OCI-LY7 (cell line): ENCODE measurements around the gene PRR14. TPM values are rescaled to one million over a fixed set of nuclear protein-coding genes. Genes with fewer than 3 reads are reported as not detected.

Experiments used
- BruUV-seq: library from RNA; stranded (reverse); fragments of 400-500 nt; replicated peaks from 2 replicates; lab custom pipeline; 2021; lab: Mats Ljungman, UMichigan
- CTCF ChIA-PET: fragments of 300-600 bp; sonication (Branson Sonifier 250); formaldehyde crosslinking; loops from one replicate; lab custom pipeline; 2022; ENCODE audit warnings: antibody characterized with exemption; ENCODE audit not compliant: unreplicated experiment; lab: Charles Lee
- POLR2A ChIA-PET: fragments of 300-600 bp; sonication (Branson Sonifier 250); formaldehyde crosslinking; loops from one replicate; lab custom pipeline; 2022; ENCODE audit warnings: antibody characterized with exemption; lab: Charles Lee
- DNase-seq: peaks from one replicate; pipeline ENCODE4 v3.0.0-alpha.2; 2015; ENCODE audit warnings: low spot score
- H2AFZ ChIP-seq: fragments of 200-600 bp; sonication (generic), shearing (Covaris generic); 2 replicates; pipeline ENCODE4 v1.6.1; 2014; ENCODE audit warnings: mild to moderate bottlenecking, antibody characterized with exemption, low read length, moderate library complexity
- H3K27ac ChIP-seq: fragments of 200-600 bp; sonication (generic); 2 replicates; pipeline ENCODE4 v1.5.1; 2014; ENCODE audit warnings: mixed run types, low read depth, mild to moderate bottlenecking, moderate library complexity, low read length, inconsistent platforms; ENCODE audit not compliant: poor library complexity, severe bottlenecking
- H3K36me3 ChIP-seq: fragments of 200-600 bp; sonication (generic); 2 replicates; pipeline ENCODE4 v1.6.1; 2014; ENCODE audit warnings: mild to moderate bottlenecking, antibody characterized with exemption, low read length, moderate library complexity, mixed read lengths; ENCODE audit not compliant: insufficient read depth
- H3K4me1 ChIP-seq: fragments of 200-600 bp; sonication (generic); 2 replicates; pipeline ENCODE4 v1.5.1; 2014; ENCODE audit warnings: mild to moderate bottlenecking, low read length; ENCODE audit not compliant: insufficient read depth, poor library complexity, severe bottlenecking
- H3K4me2 ChIP-seq: fragments of 200-600 bp; sonication (generic); 2 replicates; pipeline ENCODE4 v1.6.1; 2014; ENCODE audit warnings: mild to moderate bottlenecking, low read length
- H3K4me3 ChIP-seq: fragments of 200-600 bp; sonication (generic); 2 replicates; pipeline ENCODE4 v1.5.1; 2014; ENCODE audit warnings: mild to moderate bottlenecking, low read depth, low read length; ENCODE audit not compliant: poor library complexity, severe bottlenecking
- H3K79me2 ChIP-seq: fragments of 200-600 bp; sonication (generic); 2 replicates; pipeline ENCODE4 v1.6.1; 2016; ENCODE audit warnings: low read depth, mild to moderate bottlenecking, low read length, moderate library complexity, mixed read lengths; ENCODE audit not compliant: insufficient read depth
- H3K9me2 ChIP-seq: fragments of 200-600 bp; sonication (generic); 2 replicates; pipeline ENCODE4 v1.6.1; 2016; ENCODE audit warnings: mild to moderate bottlenecking, low read length, mixed read lengths; ENCODE audit not compliant: insufficient read depth
- H3K9me3 ChIP-seq: fragments of 200-600 bp; sonication (generic); 2 replicates; pipeline ENCODE4 v1.6.1; 2014; ENCODE audit warnings: mild to moderate bottlenecking, mixed run types, low read length, mixed read lengths
- H4K20me1 ChIP-seq: fragments of 200-600 bp; sonication (generic); 2 replicates; pipeline ENCODE4 v1.6.1; 2014; ENCODE audit warnings: mild to moderate bottlenecking, antibody characterized with exemption, low read length, moderate library complexity, mixed read lengths; ENCODE audit not compliant: insufficient read depth
- CTCF ChIP-seq: fragments of 200-600 bp; sonication (generic); conservative IDR thresholded peaks from 2 replicates; pipeline ENCODE4 v1.5.1; 2014; ENCODE audit warnings: mild to moderate bottlenecking, antibody characterized with exemption, low read length, moderate library complexity, mixed read lengths
- EZH2phosphoT487 ChIP-seq: fragments of 200-600 bp; sonication (generic); IDR thresholded peaks from 2 replicates; pipeline ENCODE4 v1.6.1; 2018; ENCODE audit warnings: low read depth, borderline replicate concordance, mild to moderate bottlenecking, mixed run types, antibody characterized with exemption, low read length, moderate library complexity, mixed read lengths
- intact Hi-C: fragments of 100-400 bp; cut with micrococcal nuclease; formaldehyde crosslinking; loops from one replicate; pipeline ENCODE4 v1.10.0; 2022; ENCODE audit not compliant: unreplicated experiment
- total RNA-seq, 2 experiments: library from RNA; depleted of rRNA in 1 of 2; stranded (reverse); fragments of >200 nt in 1 of 2; shearing (Covaris generic) in 1 of 2; gene quantifications; 2 replicates each; pipeline ENCODE4 v1.2.3, GENCODE V29; 2014 to 2022

Gene PRR14
- total RNA-seq, 2 experiments from 2014 or later: 33.2 to 75.5 TPM

- Histone ChIP-seq H2AFZ (no peak overlapping the region), H3K9me3 (no peaks in the 10 kb centered on the region), H3K9me2 (no peaks in the 10 kb centered on the region), H3K27ac (no peak overlapping the region), H3K79me2 (peaks cover 27% of the 10 kb centered on the region), H3K36me3 (peaks cover 62% of the 10 kb centered on the region), H3K4me2 (no peak overlapping the region), H3K4me3 (no peak overlapping the region), H3K4me1 (peaks cover 29% of the 10 kb centered on the region), H4K20me1 (no peaks in the 10 kb centered on the region)
- no peak for TF ChIP-seq EZH2phosphoT487
- no peak for TF ChIP-seq CTCF
- no TSS peak for BruUV-seq
- intact Hi-C loops: no loop called here
- ChIA-PET CTCF (no interaction called here), POLR2A (no interaction called here)
- DNase-seq: no peak
Observed at GRCh38 chr16:30656388-30656787, 5.6 kb downstream of the PRR14 start.

- Histone ChIP-seq H3K4me2 (peak overlapping the region; percentile 73), H3K9me2 (no peaks in the 10 kb centered on the region), H3K9me3 (no peaks in the 10 kb centered on the region), H3K36me3 (peaks cover 68% of the 10 kb centered on the region), H3K4me1 (peaks cover 26% of the 10 kb centered on the region), H3K4me3 (peak overlapping the region; percentile 64), H2AFZ (peak overlapping the region; percentile 61; the same call in 1 of the 2 replicates), H4K20me1 (no peaks in the 10 kb centered on the region), H3K79me2 (peaks cover 30% of the 10 kb centered on the region), H3K27ac (peak overlapping the region; percentile 66)
- ChIA-PET CTCF (interaction anchor here (0.6 kb wide), 1 partner anchor 471 kb away, joined by 3 read pairs; no protein-coding TSS in a partner anchor), POLR2A (no interaction called here)
- intact Hi-C loops: no loop called here
- DNase-seq: no peak
- TSS peak; percentile 67 for BruUV-seq
- TF ChIP-seq CTCF (no peak), EZH2phosphoT487 (no peak)
Observed at GRCh38 chr16:30656974-30657865, 6.5 kb downstream of the PRR14 start.
